HL-60/S4 treated with retinoic acid at 250 ng/mL for 4 days and 3 days (cell line): ENCODE measurements around the gene OR4F15.
"Not testable (repeated sequence)": the region's sequence is repeated elsewhere in the genome, so short reads cannot be mapped to it uniquely, and the experiment has no call there.

ENCODE experiments used
- in situ Hi-C: fragments of 300-500 bp; cut with MboI; formaldehyde crosslinking; loops from 2 replicates; pipeline ENCODE4 v1.7.0; 2022; ENCODE audit warnings: low sequenced_read_pairs

Gene OR4F15

DNA sequence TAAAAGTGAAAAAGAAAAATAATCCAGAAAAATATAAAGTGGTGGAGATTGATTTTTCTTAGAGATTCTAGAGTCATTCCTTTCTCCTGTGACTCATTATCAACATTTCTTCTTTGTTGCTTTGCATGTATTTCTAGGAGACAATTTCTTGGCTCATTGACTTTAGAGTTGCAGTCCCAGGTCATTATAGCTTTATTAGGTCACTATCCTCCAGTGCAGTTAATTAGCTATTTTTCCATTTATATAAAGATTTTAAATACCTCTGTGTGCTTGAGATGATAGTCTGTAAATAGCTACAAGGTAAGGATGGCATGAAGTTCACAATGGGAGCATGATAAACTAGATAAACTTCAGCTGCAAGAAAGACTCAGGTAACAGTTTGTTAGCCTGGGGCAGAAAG, at the start of gene OR4F15:
Gene OR4F15, plus strand, starts transcription at position 301 of the 400 bp plus-strand sequence. CDS start 5,985 bp downstream, outside the sequence.
- in situ Hi-C loops, result no loop called here

GRCh38 chr15:101764669-101765339, 47.2 kb upstream of the OR4F15 start:
- in situ Hi-C loops, result not testable (repeated sequence)

GRCh38 chr15:101765340-101765671, 46.7 kb upstream of the OR4F15 start:
- in situ Hi-C loops, result not testable (repeated sequence)

DNA sequence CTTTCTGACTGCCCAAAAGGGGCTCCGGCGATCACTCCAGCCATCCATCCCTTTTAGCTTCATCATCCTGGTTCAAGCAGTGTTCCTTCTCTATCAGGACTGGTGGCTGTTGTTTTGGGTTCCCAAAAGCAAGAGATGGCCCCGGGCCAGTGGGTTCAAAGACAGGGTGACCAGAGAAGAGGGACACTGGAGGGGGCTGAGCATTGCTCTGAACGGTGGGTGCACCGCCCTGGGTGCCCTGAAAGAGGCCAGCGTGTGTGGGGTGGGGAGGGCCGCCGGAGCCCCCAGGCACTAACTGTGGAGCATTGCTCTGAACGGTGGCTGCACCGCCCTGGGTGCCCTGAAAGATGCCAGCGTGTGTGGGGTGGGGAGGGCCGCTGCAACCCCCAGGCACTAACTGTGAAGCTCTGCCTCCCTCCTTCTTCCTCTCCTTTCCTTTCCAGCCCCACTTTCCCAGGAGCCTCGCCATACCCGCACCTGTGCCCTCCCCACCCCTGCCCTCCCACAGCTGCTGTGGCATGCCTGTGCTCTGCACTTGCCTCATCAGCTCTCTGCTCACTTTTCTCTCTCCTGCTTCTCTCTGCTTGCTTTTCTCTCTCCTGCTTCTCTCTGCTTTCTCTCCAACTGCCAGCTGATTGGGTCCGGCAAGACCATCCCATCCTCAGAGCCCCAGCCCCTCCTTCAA, 46.1 kb upstream of the OR4F15 start:
- in situ Hi-C loops, result no loop called here

- in situ Hi-C loops, result not testable (repeated sequence)
Measured at GRCh38 chr15:101767083-101767640, 44.8 kb upstream of the OR4F15 start.

DNA sequence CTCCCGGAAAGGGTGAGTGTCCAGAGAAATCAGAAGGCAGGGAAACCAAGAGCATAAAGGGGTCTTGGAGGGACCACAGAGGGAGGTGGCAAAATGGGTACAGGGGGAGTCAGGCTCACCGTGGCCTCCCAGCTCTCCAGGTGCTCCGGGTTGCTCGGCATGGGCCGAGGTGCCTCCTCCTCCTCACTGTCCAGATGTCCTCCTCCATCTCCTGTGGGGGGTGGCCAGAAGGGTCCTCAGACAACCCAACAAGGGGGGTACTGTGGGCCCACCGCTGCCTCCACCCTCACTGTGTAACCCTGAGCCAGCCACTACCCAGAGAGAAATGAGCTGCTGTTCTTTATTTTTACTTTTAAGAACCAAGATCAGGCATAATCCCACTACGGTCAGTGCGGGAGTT, 39.1 kb upstream of the OR4F15 start:
- in situ Hi-C loops, result no loop called here

- in situ Hi-C loops, result no loop called here
Measured at GRCh38 chr15:101773496-101774100, 38.4 kb upstream of the OR4F15 start.

DNA sequence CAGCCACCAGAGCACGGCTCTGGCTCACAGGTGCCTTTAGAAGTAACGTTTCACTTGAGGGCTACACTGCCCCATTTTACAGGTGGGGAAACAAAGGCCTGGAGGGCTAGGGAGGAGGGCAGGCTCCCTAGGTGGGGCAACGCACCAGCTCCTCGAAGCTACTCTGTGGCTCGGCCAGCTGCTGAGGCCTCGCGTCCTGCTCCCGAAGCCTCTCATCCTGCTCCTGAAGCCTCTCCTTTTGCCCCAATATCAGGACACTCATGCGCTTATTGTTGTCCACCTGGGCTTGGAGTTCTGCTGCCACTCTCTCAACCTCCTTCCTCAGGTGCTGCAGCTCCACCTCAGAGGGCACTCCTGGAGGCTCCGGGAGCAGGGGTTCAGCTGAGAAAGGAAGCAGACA, 36.9 kb upstream of the OR4F15 start:
- in situ Hi-C loops, result no loop called here

GRCh38 chr15:101778576-101778975, 33.4 kb upstream of the OR4F15 start:
- in situ Hi-C loops, result not testable (repeated sequence)

DNA sequence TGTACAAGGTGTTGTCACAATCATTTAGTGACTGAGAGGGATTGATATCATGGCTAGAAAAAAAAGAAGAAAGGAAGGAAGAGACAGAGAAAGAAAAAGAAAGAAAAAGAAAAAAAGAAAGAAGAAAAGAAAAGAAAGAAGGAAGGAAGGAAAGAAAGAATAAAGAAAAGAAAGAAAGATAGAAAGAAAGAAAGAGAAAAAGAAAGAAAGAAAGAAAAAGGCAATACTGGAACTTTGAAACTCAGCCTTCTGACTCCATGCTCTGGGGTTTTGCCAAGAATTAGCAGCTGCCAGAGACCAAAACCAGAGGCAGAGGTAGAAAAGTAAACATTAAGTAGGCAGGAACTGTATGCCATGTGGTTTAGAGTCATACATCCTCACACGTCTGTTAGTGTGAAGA, 31.8 kb upstream of the OR4F15 start:
- in situ Hi-C loops, result not testable (repeated sequence)

GRCh38 chr15:101781928-101782327, 30.1 kb upstream of the OR4F15 start:
- in situ Hi-C loops, result no loop called here

- in situ Hi-C loops, result no loop called here
Measured at GRCh38 chr15:101784644-101785043, 27.4 kb upstream of the OR4F15 start.

DNA sequence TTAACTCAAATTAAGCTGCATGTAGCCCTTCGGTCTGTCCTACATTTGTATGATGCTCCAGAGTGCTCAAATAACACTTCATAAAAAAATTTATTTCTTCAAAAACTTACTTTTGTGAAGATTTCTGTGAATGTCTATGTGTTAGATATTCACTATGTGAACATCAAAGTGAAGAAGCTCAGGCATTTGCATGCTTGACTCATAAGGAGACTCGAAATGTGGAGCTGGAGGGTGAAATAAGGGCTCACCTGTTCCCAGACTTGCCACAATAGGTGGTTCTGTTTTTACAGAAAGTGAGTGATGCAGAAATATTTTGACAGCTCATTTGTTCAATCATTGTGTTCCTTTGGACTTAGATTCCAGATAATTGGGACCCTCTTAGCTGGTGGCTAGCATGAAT, 25.6 kb upstream of the OR4F15 start:
- in situ Hi-C loops, result not testable (repeated sequence)

DNA sequence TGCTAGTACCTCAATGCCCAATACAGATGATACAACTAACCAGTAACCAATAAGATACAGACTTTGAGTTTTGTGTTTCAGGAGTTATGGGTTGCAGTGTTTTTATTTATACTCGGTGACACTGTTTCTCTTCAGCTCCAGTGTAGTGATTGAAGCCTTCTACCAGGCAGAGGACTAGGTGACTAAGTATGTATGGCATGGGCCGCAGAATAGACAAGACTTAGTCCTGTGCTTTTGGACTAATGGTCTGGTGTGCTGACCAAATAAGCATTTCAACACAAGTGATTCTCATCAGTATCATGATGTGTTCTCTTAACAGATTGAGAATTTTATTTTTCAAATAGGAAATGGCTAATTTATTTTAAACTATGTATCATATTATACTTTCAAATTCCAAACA, 24.0 kb upstream of the OR4F15 start:
- in situ Hi-C loops, result not testable (repeated sequence)

DNA sequence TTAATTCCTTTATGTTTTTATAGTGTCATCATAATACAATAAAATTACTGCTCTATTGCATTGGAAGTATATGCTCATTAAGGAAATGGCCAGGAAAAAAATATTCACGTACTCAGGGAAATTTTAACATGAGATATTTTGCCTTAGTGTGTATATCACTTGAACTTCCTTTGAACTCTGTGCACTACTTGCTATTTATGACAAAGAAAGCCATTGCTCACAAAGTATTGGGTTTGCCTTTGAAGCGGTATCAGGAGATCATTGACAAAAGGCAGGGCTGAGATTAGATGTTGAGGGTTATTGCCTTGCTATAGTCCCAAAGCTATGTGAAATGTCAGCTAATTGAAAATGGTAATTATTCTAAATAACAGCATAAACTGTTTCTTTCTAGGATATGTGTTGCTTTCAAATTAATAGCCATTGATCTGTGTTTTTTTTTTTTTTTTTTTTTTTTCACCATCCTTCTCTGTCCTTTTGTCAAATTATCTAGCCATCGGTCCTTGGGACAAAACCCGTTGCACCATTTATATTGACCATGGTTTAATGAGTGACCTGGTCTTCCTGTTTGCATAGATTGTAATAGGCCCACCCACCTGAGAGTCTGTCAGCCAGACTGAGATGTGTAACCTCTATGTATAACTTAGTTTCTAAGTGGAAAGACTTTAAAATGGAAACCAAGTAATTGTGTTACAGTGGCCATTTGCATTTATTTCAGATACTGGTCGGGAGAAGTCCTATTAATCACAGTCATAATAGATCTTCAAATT, 23.3 kb upstream of the OR4F15 start:
- in situ Hi-C loops, result not testable (repeated sequence)

GRCh38 chr15:101790748-101791147, 21.3 kb upstream of the OR4F15 start:
- in situ Hi-C loops, result not testable (repeated sequence)

GRCh38 chr15:101793981-101794380, 18.0 kb upstream of the OR4F15 start:
- in situ Hi-C loops, result not testable (repeated sequence)

GRCh38 chr15:101795455-101795854, 16.5 kb upstream of the OR4F15 start:
- in situ Hi-C loops, result no loop called here

DNA sequence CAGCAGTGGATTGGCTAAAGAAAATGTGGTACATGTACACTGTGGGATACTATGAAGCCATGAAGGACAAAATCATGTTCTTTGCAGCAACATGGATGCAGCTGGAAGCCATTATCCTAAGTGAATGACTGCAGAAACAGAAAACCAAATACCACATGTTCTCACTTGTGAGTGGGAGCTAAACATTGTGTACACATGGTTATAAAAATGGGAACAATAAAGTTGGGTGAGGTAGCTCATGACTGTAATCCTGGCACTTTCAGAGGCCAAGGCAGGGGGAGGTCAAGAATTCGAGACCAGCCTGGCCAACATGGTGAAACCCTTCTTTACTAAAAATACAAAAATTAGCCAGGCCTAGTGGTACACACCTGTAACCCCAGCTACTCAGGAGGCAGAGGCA, 12.3 kb upstream of the OR4F15 start:
- in situ Hi-C loops, result no loop called here

- in situ Hi-C loops, result no loop called here
Measured at GRCh38 chr15:101801048-101801447, 11.0 kb upstream of the OR4F15 start.

DNA sequence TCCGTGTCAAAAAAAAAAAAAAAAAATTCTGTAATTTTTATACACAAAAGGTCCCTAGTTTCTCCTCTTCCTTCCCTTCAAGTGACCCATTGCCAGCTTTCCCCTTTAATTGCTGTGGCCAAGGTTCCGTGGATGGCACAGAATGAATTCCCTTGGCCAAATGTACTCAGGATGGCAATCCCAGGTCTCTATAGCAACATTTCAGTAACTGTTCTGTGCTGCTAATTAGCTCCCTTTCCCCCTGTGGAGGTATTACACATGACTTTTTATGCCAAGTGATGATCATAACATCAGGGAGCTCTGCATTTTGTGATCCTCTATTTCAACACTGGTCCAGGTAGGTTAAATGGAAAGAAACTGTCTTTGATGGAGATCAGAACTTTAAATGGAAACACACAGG, 8.8 kb upstream of the OR4F15 start, which contains the start of gene OR4F6:
Gene OR4F6, plus strand, starts transcription at position 301 of the 400 bp plus-strand sequence. CDS start 2,211 bp downstream, outside the sequence.
- in situ Hi-C loops, result no loop called here
